Brain microvascular endothelial cell (primary cell): ENCODE results near the gene PDE9A.

Experiments
- DNase-seq: peaks from one replicate; pipeline ENCODE4 v3.0.0-alpha.2; 2020
- H3K27ac ChIP-seq: fragments of 250-450 bp; sonication (Bioruptor Pico); 2 replicates; pipeline ENCODE4 v1.5.1; 2020; ENCODE audit warnings: mild to moderate bottlenecking, moderate library complexity
- H3K27me3 ChIP-seq: fragments of 250-450 bp; sonication (Bioruptor Pico); replicated peaks from 2 replicates; pipeline ENCODE4 v1.5.1; 2020; ENCODE audit warnings: mild to moderate bottlenecking
- H3K36me3 ChIP-seq: fragments of 250-450 bp; sonication (Bioruptor Pico); replicated peaks from 2 replicates; pipeline ENCODE4 v1.5.1; 2020; ENCODE audit warnings: mild to moderate bottlenecking
- H3K4me3 ChIP-seq: 2 replicates; pipeline ENCODE4 v1.5.1; 2011; ENCODE audit warnings: low read depth, mild to moderate bottlenecking, control low read depth, low read length, moderate library complexity
- in situ Hi-C: cut with HindIII; loops from 2 replicates; pipeline ENCODE4 v1.10.0; 2017; ENCODE audit warnings: low sequenced_read_pairs, low pct_ligation_motif_present
- TF ChIP-seq, protein P1 (sequence below): IDR thresholded peaks from 2 replicates; pipeline ENCODE4 v1.5.1; 2011; ENCODE audit warnings: low read depth, mild to moderate bottlenecking, moderate library complexity, low read length, control low read depth, inconsistent platforms; ENCODE audit errors: missing control alignments

The PDE9A gene

GRCh38 chr21:42764883-42765282 is 111.5 kb downstream of the PDE9A start:
- no peaks in the 10 kb centered on the region for H3K27me3 ChIP-seq
- TF ChIP-seq, protein P1, sequence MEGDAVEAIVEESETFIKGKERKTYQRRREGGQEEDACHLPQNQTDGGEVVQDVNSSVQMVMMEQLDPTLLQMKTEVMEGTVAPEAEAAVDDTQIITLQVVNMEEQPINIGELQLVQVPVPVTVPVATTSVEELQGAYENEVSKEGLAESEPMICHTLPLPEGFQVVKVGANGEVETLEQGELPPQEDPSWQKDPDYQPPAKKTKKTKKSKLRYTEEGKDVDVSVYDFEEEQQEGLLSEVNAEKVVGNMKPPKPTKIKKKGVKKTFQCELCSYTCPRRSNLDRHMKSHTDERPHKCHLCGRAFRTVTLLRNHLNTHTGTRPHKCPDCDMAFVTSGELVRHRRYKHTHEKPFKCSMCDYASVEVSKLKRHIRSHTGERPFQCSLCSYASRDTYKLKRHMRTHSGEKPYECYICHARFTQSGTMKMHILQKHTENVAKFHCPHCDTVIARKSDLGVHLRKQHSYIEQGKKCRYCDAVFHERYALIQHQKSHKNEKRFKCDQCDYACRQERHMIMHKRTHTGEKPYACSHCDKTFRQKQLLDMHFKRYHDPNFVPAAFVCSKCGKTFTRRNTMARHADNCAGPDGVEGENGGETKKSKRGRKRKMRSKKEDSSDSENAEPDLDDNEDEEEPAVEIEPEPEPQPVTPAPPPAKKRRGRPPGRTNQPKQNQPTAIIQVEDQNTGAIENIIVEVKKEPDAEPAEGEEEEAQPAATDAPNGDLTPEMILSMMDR, result no peak
- DNase-seq, result no peak
- no peaks in the 10 kb centered on the region for H3K36me3 ChIP-seq
- no peak overlapping the region for H3K27ac ChIP-seq
- H3K4me3 ChIP-seq, result no peak overlapping the region
- in situ Hi-C loops, result no loop called here

DNA sequence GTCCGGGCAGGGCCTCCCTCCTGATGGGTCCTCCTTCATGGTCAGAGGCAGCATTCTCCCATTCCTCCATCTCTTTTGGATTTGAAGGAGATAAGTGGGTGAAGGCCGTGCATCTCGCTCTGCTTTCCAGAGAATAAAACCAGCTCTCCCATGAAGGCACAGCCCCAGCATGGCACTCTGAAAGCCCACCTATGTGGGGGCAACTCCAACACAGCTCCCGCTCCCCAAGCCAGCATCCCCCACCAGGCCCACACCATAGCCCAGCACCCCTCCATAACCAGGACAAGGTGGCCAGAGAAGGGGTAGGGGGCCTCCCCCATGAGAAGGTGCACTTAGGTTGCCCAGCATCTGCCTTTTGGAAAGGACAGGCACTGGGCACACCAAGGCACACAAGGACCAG is 112.2 kb downstream of the PDE9A start:
- H3K36me3 ChIP-seq, result no peaks in the 10 kb centered on the region
- H3K27me3 ChIP-seq, result no peaks in the 10 kb centered on the region
- no peak for DNase-seq
- H3K27ac ChIP-seq, result no peak overlapping the region
- TF ChIP-seq, protein P1, result no peak
- H3K4me3 ChIP-seq, result no peak overlapping the region
- in situ Hi-C loops, result no loop called here

GRCh38 chr21:42766739-42767560 is 113.5 kb downstream of the PDE9A start:
- no peak for DNase-seq
- TF ChIP-seq, protein P1, result no peak
- no peaks in the 10 kb centered on the region for H3K27me3 ChIP-seq
- H3K4me3 ChIP-seq, result no peak overlapping the region
- no peak overlapping the region for H3K27ac ChIP-seq
- in situ Hi-C loops, result no loop called here
- H3K36me3 ChIP-seq, result no peaks in the 10 kb centered on the region

DNA sequence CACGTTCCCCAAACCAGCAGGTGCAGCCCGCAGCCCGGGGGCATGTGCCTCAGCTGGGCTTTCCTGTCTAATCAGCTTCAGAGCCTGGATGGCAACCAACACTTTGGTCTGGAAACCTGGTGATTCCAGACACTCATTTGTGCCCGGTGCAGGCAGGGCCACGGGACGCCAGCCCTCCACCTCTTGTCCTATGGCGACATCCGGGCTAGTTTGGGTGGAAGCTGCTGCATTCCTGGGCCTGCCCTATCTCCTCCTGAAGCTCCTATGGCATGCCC is 114.1 kb downstream of the PDE9A start:
- Histone ChIP-seq H3K4me3 (no peak overlapping the region), H3K27me3 (no peaks in the 10 kb centered on the region), H3K36me3 (no peaks in the 10 kb centered on the region), H3K27ac (no peak overlapping the region)
- TF ChIP-seq, protein P1, result no peak
- no peak for DNase-seq
- in situ Hi-C loops, result no loop called here

GRCh38 chr21:42768324-42769121 is 115.1 kb downstream of the PDE9A start:
- in situ Hi-C loops, result no loop called here
- TF ChIP-seq, protein P1, result no peak
- H3K27ac ChIP-seq, result no peak overlapping the region
- no peak for DNase-seq
- no peak overlapping the region for H3K4me3 ChIP-seq
- H3K36me3 ChIP-seq, result no peaks in the 10 kb centered on the region
- H3K27me3 ChIP-seq, result no peaks in the 10 kb centered on the region
